DOHH2 (cell line): ENCODE data around the gene NOL4L.

Experiments used
- CTCF ChIP-seq: fragments of 200-600 bp; sonication (generic); IDR thresholded peaks from one replicate; pipeline ENCODE4 v1.5.1; 2014; ENCODE audit warnings: antibody characterized with exemption, mild to moderate bottlenecking, low read depth, low read length; ENCODE audit not compliant: poor library complexity, severe bottlenecking
- EZH2phosphoT487 ChIP-seq: fragments of 200-600 bp; sonication (generic); IDR thresholded peaks from 2 replicates; pipeline ENCODE4 v1.6.1; 2017; ENCODE audit warnings: borderline replicate concordance, mild to moderate bottlenecking, antibody characterized with exemption, low read length, moderate library complexity, mixed read lengths

- no peak for TF ChIP-seq EZH2phosphoT487
- no peak for TF ChIP-seq CTCF
Observed at GRCh38 chr20:32539817-32540675, 45.1 kb downstream of the NOL4L start.
